Loucy (cell line): ENCODE measurements around the gene MRPL19.
A peak's percentile ranks its signal among the peaks of the same experiment; 100 is the strongest.

ENCODE experiments used
- H2AFZ ChIP-seq: fragments of 200-600 bp; sonication (generic); 2 replicates; pipeline ENCODE4 v1.6.0; 2016; ENCODE audit warnings: antibody characterized with exemption, mild to moderate bottlenecking, low read length, moderate library complexity
- H3F3A ChIP-seq: fragments of 200-600 bp; 2 replicates; pipeline ENCODE4 v1.6.0; 2016; ENCODE audit warnings: antibody characterized with exemption, low read depth, mild to moderate bottlenecking
- H3K27me3 ChIP-seq: fragments of 200-600 bp; sonication (generic); 2 replicates; pipeline ENCODE4 v1.6.1; 2014; ENCODE audit warnings: low read length, mild to moderate bottlenecking; ENCODE audit not compliant: insufficient read depth, poor library complexity, severe bottlenecking
- H3K36me3 ChIP-seq: fragments of 200-600 bp; sonication (generic); 2 replicates; pipeline ENCODE4 v1.6.1; 2016; ENCODE audit warnings: low read length; ENCODE audit not compliant: insufficient read depth
- H3K4me1 ChIP-seq: fragments of 200-600 bp; sonication (generic); 2 replicates; pipeline ENCODE4 v1.5.1; 2014; ENCODE audit warnings: low read length, mild to moderate bottlenecking; ENCODE audit not compliant: insufficient read depth, poor library complexity, severe bottlenecking
- H3K4me2 ChIP-seq: fragments of 200-600 bp; sonication (generic); 2 replicates; pipeline ENCODE4 v1.6.0; 2014; ENCODE audit warnings: antibody characterized with exemption, low read length, low read depth, mild to moderate bottlenecking; ENCODE audit not compliant: poor library complexity, severe bottlenecking
- H3K4me3 ChIP-seq: fragments of 200-600 bp; sonication (generic); 2 replicates; pipeline ENCODE4 v1.5.1; 2014; ENCODE audit warnings: low read length, mild to moderate bottlenecking, mixed read lengths; ENCODE audit not compliant: poor library complexity, severe bottlenecking
- H3K79me2 ChIP-seq: fragments of 200-600 bp; sonication (generic); 2 replicates; pipeline ENCODE4 v1.6.1; 2014; ENCODE audit warnings: low read length; ENCODE audit not compliant: insufficient read depth
- H3K9ac ChIP-seq: fragments of 200-600 bp; sonication (generic); 2 replicates; pipeline ENCODE4 v1.6.0; 2014; ENCODE audit warnings: mild to moderate bottlenecking, low read depth, low read length, moderate library complexity; ENCODE audit not compliant: poor library complexity, severe bottlenecking
- H3K9me2 ChIP-seq: fragments of 200-600 bp; sonication (generic); replicated peaks from 2 replicates; pipeline ENCODE4 v1.6.1; 2016; ENCODE audit warnings: low read depth, low read length, mixed read lengths
- H3K9me3 ChIP-seq: fragments of 200-600 bp; sonication (generic); 2 replicates; pipeline ENCODE4 v1.6.1; 2014; ENCODE audit warnings: mild to moderate bottlenecking, antibody characterized with exemption, low read length, low read depth; ENCODE audit not compliant: insufficient read depth
- H4K20me1 ChIP-seq: fragments of 200-600 bp; sonication (generic); 2 replicates; pipeline ENCODE4 v1.6.0; 2014; ENCODE audit warnings: antibody characterized with exemption, low read length, mild to moderate bottlenecking; ENCODE audit not compliant: insufficient read depth, poor library complexity, severe bottlenecking
- EZH2phosphoT487 ChIP-seq: fragments of 200-600 bp; IDR thresholded peaks from 2 replicates; pipeline ENCODE4 v1.6.1; 2018; ENCODE audit warnings: antibody characterized with exemption, mild to moderate bottlenecking, moderate library complexity, borderline replicate concordance
- TF ChIP-seq, protein P1 (sequence below): fragments of 200-600 bp; sonication (generic); conservative IDR thresholded peaks from 2 replicates; pipeline ENCODE4 v1.5.1; 2014; ENCODE audit warnings: mild to moderate bottlenecking, antibody characterized with exemption, low read length

The MRPL19 gene

GRCh38 chr2:75622929-75623328 is 23.7 kb upstream of the MRPL19 start:
- Histone ChIP-seq H3K9me3 (no peaks in the 10 kb centered on the region), H3K4me2 (no peak overlapping the region), H3K4me3 (no peak overlapping the region), H4K20me1 (no peaks in the 10 kb centered on the region), H3K9ac (no peak overlapping the region), H3K4me1 (no peaks in the 10 kb centered on the region), H3F3A (no peaks in the 10 kb centered on the region), H3K27me3 (no peaks in the 10 kb centered on the region), H3K36me3 (no peaks in the 10 kb centered on the region), H3K79me2 (no peaks in the 10 kb centered on the region), H3K9me2 (no peaks in the 10 kb centered on the region), H2AFZ (no peak overlapping the region)
- no peak for TF ChIP-seq EZH2phosphoT487
- TF ChIP-seq, protein P1, sequence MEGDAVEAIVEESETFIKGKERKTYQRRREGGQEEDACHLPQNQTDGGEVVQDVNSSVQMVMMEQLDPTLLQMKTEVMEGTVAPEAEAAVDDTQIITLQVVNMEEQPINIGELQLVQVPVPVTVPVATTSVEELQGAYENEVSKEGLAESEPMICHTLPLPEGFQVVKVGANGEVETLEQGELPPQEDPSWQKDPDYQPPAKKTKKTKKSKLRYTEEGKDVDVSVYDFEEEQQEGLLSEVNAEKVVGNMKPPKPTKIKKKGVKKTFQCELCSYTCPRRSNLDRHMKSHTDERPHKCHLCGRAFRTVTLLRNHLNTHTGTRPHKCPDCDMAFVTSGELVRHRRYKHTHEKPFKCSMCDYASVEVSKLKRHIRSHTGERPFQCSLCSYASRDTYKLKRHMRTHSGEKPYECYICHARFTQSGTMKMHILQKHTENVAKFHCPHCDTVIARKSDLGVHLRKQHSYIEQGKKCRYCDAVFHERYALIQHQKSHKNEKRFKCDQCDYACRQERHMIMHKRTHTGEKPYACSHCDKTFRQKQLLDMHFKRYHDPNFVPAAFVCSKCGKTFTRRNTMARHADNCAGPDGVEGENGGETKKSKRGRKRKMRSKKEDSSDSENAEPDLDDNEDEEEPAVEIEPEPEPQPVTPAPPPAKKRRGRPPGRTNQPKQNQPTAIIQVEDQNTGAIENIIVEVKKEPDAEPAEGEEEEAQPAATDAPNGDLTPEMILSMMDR = no peak

DNA sequence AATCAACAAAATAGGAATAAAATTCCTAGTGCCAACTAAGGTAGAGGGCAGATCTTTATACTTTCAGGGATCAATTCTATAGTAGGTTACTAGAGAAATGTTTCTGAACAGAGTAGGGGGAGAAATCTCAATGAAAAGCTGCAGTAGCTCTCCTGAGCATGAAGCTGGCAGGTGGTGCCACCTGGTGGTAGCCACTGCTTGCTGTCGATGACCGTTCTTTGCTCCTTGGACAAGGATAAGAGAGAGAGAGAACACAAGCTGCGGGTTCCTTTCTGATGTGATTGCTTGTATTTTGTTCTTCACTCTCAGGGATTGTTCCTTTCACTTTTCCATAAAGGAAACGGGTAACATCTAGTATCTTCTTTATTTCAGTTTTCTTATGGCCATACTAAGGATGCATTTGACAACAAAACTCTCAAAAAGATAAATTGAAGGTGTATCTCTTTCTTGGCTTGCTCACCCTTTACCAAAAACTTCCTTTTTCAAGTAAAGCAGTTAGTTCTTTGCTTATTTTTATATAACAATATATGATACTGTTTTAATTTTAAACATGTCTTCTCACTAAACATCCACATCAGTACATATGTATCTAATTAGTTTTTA is 18.6 kb upstream of the MRPL19 start:
- H3K27me3 ChIP-seq = no peaks in the 10 kb centered on the region
- no peak for TF ChIP-seq EZH2phosphoT487
- TF ChIP-seq, protein P1 = peak; percentile 94
- H3K4me1 ChIP-seq = no peaks in the 10 kb centered on the region
- no peak overlapping the region for H2AFZ ChIP-seq
- no peak overlapping the region for H3K4me3 ChIP-seq
- no peaks in the 10 kb centered on the region for H3K9me3 ChIP-seq
- H3K9me2 ChIP-seq = no peaks in the 10 kb centered on the region
- H3K79me2 ChIP-seq = no peaks in the 10 kb centered on the region
- H3K4me2 ChIP-seq = no peak overlapping the region
- H3K9ac ChIP-seq = no peak overlapping the region
- H3F3A ChIP-seq = no peaks in the 10 kb centered on the region
- no peaks in the 10 kb centered on the region for H4K20me1 ChIP-seq
- H3K36me3 ChIP-seq = no peaks in the 10 kb centered on the region

DNA sequence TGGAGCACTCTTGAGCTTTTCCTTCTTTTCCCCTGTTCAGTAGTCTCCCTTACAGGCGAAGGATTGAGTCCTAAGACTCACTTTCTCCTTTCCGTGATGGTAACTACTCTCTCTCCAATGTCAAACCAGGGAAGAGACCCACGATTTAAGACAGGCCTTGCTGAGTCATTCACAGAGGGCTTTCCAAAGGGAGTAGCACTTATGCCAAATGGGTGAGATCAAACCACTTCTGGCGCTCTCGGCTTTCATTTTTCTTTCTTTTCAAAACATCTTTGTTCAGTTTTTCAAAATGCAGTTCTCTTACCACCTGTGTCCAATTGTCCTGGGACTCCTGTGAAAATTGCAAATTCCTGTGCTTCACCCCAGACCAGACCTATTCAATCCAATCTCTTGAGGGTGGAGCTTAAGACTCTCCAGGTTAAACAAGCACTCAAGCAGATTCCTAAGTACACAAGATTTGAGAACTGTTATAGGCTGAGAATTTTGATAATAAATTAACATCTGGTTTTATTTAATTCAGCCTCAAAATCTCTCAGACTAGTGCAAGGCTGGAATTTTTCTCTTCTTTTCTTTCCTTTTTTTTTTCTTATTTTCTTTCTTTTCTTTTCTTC is 14.4 kb upstream of the MRPL19 start:
- Histone ChIP-seq H2AFZ (no peak overlapping the region), H3K9ac (no peak overlapping the region), H3K4me2 (no peak overlapping the region), H3K9me3 (no peaks in the 10 kb centered on the region), H3F3A (no peaks in the 10 kb centered on the region), H3K4me3 (no peak overlapping the region), H3K4me1 (no peaks in the 10 kb centered on the region), H3K9me2 (no peaks in the 10 kb centered on the region), H3K36me3 (no peaks in the 10 kb centered on the region), H4K20me1 (no peaks in the 10 kb centered on the region), H3K27me3 (no peaks in the 10 kb centered on the region), H3K79me2 (no peaks in the 10 kb centered on the region)
- TF ChIP-seq, protein P1 = no peak
- TF ChIP-seq EZH2phosphoT487 = no peak
